ENCODE results near the gene LRRC38.

The LRRC38 gene

GRCh38 chr1:13516606-13517005 lies 2.8 kb upstream of the LRRC38 start:
- FAIRE-seq: no peak

- no peak for FAIRE-seq
Measured at GRCh38 chr1:13514821-13515220, 1.0 kb upstream of the LRRC38 start.

- FAIRE-seq: no peak
Measured at GRCh38 chr1:13513063-13513894, 524 bp downstream of the LRRC38 start.

GRCh38 chr1:13512472-13512871 lies 1.3 kb downstream of the LRRC38 start:
- FAIRE-seq: no peak

- FAIRE-seq: no peak
Measured at GRCh38 chr1:13510499-13510898, 3.3 kb downstream of the LRRC38 start.

- FAIRE-seq: no peak
Measured at GRCh38 chr1:13507075-13507474, 6.7 kb downstream of the LRRC38 start.

GRCh38 chr1:13505020-13505419 lies 8.8 kb downstream of the LRRC38 start:
- FAIRE-seq: no peak

GRCh38 chr1:13500806-13501205 lies 13.0 kb downstream of the LRRC38 start:
- no peak for FAIRE-seq

GRCh38 chr1:13499422-13499821 lies 14.4 kb downstream of the LRRC38 start:
- no peak for FAIRE-seq

- FAIRE-seq: no peak
Measured at GRCh38 chr1:13498553-13498952, 15.2 kb downstream of the LRRC38 start.

GRCh38 chr1:13495186-13495585 lies 18.6 kb downstream of the LRRC38 start:
- FAIRE-seq: no peak

GRCh38 chr1:13494712-13495111 lies 19.1 kb downstream of the LRRC38 start:
- no peak for FAIRE-seq

- FAIRE-seq: no peak
Measured at GRCh38 chr1:13494025-13494424, 19.8 kb downstream of the LRRC38 start.

- no peak for FAIRE-seq
Measured at GRCh38 chr1:13492711-13493110, 21.1 kb downstream of the LRRC38 start.

GRCh38 chr1:13487957-13488356 lies 25.8 kb downstream of the LRRC38 start:
- FAIRE-seq: no peak

GRCh38 chr1:13487143-13487868 lies 26.5 kb downstream of the LRRC38 start:
- FAIRE-seq: no peak

- FAIRE-seq: no peak
Measured at GRCh38 chr1:13483946-13484345, 29.9 kb downstream of the LRRC38 start.

- FAIRE-seq: no peak
Measured at GRCh38 chr1:13482600-13482999, 31.2 kb downstream of the LRRC38 start.

- no peak for FAIRE-seq
Measured at GRCh38 chr1:13479171-13479856, 34.5 kb downstream of the LRRC38 start.

GRCh38 chr1:13478692-13479091 lies 35.1 kb downstream of the LRRC38 start:
- no peak for FAIRE-seq

GRCh38 chr1:13469343-13469742 lies 44.5 kb downstream of the LRRC38 start:
- no peak for FAIRE-seq

- FAIRE-seq: no peak
Measured at GRCh38 chr1:13465515-13465914, 48.3 kb downstream of the LRRC38 start.

- FAIRE-seq: no peak
Measured at GRCh38 chr1:13462682-13463081, 51.1 kb downstream of the LRRC38 start.

GRCh38 chr1:13461977-13462376 lies 51.8 kb downstream of the LRRC38 start:
- no peak for FAIRE-seq
